NCI-H2081 (cell line): ENCODE data around the gene TMEM214.
A peak's percentile ranks its signal among the peaks of the same experiment; 100 is the strongest.

ENCODE experiments used
- DNase-seq, 2 experiments: peaks; one replicate each; lab custom pipeline; 2025; lab: John Stamatoyannopoulos, UW

TMEM214 gene

GRCh38 chr2:27085062-27085672 lies 52.4 kb downstream of the TMEM214 start:
- no peak for DNase-seq

- peak; percentile 24 to 50 for DNase-seq
Measured at GRCh38 chr2:27085673-27086089, 52.9 kb downstream of the TMEM214 start.

DNA sequence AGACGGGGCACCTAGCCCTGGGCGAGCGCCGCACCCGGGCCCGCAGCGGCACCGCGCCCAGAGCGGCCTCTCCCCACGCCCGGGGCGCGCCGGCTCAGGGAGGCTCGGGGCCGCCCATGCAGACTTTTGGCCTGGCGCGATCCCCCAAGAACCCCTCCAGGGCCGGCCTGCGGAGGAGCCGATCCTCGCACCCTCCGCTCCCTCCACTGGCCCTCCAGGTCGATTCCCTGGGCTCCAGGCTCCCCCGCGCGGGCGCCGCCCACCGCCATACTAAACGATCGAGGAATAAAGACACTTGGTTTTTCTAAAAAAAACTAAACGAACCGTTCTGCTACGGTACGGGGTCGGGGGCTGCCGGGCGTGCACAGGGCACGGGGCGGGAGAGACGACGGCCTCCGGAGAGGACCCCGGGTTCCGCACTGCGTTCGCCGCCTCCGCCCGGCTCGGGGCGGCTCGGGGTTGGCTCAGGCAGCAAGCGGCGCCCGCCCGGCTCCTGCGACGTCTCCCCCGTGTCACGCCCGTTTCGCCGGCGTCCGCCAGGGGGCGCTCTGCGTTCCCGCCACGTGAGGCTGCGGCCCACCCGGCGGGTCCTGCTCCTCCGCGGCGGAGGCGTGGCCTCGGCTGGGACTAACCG lies 53.4 kb downstream of the TMEM214 start:
- peak; percentile 92 to 94 for DNase-seq

DNA sequence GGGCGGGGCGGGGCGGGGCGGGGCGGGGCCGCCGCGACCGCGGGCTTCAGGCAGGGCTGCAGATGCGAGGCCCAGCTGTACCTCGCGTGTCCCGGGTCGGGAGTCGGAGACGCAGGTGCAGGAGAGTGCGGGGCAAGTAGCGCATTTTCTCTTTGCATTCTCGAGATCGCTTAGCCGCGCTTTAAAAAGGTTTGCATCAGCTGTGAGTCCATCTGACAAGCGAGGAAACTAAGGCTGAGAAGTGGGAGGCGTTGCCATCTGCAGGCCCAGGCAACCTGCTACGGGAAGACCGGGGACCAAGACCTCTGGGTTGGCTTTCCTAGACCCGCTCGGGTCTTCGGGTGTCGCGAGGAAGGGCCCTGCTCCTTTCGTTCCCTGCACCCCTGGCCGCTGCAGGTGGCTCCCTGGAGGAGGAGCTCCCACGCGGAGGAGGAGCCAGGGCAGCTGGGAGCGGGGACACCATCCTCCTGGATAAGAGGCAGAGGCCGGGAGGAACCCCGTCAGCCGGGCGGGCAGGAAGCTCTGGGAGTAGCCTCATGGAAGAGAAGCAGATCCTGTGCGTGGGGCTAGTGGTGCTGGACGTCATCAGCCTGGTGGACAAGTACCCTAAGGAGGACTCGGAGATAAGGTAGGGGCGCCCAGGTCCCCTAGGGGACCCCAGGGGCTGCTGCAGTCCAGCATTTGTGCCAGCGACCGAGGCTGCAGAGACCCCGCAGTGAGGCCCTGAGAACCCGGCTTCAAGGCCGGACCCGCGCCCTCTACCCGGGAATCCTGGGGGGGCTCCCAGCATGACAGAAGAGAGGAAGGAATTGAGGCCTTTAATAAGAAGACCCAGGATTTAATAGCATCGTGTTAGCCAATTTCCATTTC lies 54.2 kb downstream of the TMEM214 start, which contains the start of gene KHK:
KHK (plus strand) TSS at position 49 of the 870 bp plus-strand sequence; CDS start at position 537, 488 bp downstream.
- DNase-seq: peak; percentile 81 to 82

- DNase-seq: no peak
Measured at GRCh38 chr2:27087823-27088410, 55.2 kb downstream of the TMEM214 start.

- DNase-seq: no peak
Measured at GRCh38 chr2:27088634-27089033, 55.9 kb downstream of the TMEM214 start.

- no peak for DNase-seq
Measured at GRCh38 chr2:27089111-27089954, 56.6 kb downstream of the TMEM214 start.
